Islet of Langerhans (tissue), 1 donor: ENCODE results near the gene RIMBP2.
"Not testable (repeated sequence)": the region's sequence is repeated elsewhere in the genome, so short reads cannot be mapped to it uniquely, and the experiment has no call there.

ENCODE experiments used
- FAIRE-seq: peaks from one replicate; lab custom pipeline; 2011; peaks lifted over from hg19 to GRCh38; lab: Jason Lieb, UNC

Gene RIMBP2

DNA sequence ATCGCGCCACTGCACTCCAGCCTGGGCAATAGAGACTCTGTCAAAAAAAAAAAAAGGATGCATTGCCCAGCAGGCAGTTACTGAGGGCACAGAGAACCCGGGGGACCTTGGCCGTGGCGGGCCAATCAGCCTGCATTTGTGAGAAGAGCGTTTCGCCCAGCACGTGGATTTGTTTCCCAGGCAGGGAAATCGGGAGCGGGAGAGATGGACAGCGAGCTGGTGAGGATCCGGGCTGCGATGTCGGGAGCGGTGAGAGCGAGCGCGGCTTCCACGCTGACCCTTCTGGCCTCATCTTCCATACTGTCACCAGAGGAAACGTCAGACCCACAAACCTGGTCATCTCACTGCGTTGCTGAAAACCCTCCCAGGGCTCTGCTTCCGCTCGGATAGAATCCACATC, 123.5 kb downstream of the RIMBP2 start:
- FAIRE-seq: no peak

DNA sequence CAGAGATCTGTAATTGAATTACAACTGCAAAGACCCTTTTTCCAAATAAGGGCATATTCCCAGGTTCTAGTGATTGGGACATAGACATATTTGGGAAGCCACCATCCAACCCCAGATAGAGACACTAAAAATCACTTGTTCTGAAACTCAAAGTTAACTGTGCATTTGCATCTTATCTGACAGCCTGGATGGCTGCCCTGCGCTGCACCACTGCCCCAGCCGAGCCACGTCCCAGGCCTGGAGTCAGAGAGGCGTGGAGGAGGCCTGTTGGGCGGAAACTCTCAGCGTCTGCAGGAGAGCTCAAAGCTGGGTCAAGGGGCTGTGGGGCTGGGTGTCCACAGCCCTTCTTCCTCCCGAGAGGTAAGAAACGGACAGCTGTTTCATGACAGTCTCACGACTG, 124.4 kb downstream of the RIMBP2 start:
- no peak for FAIRE-seq

DNA sequence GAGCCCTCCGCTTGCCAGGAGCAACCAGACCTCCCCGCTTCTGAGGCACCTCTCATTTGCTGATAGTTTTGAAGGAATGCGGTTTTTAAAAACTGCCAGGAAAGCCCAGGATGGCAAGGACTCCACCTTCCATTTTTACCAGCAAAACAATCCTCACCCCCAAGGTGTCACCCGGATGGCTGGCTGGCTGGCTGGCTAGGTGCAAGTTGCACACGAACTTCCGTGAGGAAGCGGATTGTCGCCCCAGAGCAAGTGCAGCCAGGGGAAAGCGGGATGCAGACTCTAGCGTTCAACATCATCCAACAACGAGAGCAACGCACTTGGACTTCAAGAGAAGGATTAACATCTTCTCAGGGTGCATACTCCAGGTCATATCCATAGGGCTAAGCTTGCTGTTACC, 125.4 kb downstream of the RIMBP2 start:
- no peak for FAIRE-seq

DNA sequence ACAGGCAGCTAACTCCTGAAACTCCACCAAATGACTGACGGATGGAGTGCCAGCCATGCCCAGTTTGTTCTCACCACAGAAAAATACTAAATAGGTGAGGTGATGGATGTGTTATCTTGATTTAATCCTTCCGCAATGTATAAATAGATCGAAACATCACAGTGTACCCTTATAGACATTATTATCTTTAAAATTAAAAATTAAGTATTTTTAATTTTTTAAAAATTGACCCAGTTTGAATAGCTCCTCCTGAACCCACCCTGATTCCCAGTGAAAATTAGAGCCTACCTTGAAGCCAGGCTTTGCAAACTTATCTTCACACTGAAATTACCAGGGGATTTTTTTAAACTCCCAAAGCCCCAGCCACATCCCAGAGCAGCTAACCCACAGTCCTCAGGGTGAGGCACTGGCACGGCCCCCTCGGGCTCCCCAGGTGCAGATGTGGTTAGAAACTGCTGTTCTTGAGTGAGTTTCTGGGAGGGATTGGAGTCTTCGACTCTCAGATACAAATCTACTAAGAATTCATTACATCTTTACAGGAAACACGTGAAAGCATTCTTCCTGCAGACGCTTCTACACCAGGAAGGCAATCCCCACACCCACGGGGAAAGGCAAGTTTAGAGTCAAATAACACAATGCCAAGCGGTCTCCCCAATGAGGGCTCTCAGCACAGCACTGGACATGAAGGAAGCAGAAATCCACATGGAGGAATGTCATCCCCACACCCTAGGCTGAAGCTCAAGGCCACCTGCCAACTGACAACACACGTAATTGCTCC, 126.4 kb downstream of the RIMBP2 start:
- no peak for FAIRE-seq

DNA sequence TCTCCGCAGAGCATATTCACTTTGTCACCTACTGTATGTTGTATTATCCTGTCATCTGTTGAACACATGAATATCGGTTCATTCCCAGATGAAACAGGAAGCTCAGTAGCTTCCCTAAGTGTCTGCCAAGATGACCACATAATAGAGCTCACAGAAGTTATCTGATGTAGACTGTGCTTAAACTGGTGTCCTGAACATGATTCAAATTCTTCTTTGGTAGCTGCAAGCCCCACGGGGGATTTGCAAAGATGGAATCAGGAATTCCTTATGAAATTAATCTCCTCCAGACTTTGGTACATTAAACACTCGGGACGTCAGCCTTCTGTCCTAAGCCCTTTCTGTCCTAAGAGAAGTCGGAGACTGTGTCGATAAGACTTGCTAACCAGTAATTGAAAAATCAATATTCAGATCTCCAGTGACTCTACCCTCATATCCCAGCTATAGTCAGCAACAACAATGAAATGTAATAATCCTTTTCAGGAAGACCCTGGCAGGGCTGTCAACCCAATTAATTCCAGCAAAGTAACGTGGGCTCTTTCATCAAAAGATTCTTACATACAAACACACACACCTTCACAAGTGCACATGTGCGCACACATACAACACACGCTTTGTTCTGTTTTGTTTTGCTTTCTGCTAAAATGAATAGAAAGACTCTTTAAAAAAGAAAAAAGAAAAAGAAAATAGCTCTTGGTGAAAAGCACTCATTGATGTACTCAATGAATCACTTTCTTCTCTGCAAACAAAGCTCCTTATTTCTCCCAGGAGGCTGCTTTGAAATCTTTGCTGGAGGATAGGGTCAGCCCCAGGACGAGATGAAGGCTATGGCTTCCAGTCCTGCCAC, 127.2 kb downstream of the RIMBP2 start:
- FAIRE-seq: no peak

DNA sequence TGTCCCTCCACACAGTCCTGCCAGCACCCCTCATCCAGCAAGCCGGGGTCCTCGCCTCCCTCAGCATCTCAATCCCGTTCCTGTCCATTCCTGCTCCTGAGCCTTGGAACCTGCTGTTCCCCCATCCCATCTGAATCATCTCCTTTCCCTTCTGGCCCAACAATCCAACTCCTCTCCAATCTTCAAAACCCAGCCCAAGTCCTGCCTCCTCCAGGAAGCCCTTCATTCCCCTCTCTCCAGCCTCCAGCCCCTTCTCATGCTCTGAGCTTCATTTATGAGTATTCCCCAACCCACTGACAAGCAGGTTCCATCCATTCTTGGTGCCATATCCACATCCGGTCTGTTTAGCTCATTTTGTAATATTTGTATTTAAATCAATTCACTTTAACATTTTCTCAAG, 128.1 kb downstream of the RIMBP2 start:
- FAIRE-seq: no peak

DNA sequence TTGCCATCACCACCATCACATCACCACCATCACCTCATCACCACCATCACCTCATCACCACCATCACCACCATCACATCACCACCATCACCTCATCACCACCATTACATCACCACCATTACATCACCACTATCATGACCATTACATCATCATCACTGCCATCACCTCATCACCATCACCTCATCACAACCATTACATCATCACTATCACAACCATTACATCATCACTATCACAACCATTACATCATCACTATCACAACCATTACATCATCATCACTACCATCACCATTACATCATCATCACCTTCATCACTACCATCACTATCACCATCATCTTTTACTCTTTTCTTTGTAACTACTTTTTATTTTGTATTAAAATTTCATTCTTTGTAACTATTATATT, 131.6 kb downstream of the RIMBP2 start:
- FAIRE-seq: not testable (repeated sequence)

DNA sequence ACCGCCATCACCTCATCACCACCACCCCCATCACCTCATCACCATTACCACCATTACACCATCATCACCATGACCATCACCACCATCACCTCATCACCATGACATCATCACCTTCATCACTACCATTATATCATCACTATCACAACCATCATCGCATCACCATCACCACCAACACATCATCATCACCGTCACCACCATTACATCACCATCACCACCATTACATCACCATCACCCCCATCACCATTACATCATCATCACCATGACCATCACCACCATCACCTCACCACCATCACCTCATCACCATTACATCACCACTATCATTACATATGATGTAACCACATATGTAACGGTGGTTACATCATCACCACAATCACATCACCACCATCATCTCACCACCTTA, 132.3 kb downstream of the RIMBP2 start:
- FAIRE-seq: no peak

DNA sequence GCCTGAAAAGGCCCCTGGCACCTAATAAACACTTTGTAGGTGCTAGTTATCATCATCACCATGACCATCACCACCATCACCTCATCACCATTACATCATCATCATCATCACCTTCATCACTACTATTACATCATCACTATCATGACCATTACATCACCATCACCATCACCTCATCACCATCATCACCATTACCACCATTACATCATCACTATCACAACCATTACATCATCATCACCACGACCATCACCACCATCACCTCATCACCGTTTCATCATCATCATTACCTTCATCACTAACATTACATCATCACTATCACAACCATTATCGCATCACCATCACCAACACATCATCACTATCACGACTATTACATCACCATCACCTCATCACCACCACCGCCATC, 132.8 kb downstream of the RIMBP2 start:
- FAIRE-seq: no peak

DNA sequence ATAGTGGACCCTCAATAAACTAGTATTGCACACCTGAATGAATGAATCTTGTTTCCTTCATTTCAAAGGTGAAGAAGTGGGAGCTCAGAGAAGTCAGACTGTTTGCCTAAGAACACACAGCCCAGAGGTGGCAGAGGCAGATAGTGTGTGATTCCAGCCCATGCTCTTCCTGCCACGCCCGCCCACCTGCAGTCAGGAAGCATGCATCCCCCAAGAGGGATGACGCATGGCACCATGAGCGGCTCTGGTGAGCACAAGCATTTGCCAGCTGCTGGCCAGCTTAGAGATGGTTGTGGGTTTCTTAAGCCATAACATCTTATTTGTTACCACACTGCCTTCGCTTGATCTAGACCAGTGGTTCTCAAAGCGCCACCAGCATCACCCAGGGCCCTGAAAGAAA, 133.8 kb downstream of the RIMBP2 start:
- FAIRE-seq: no peak

DNA sequence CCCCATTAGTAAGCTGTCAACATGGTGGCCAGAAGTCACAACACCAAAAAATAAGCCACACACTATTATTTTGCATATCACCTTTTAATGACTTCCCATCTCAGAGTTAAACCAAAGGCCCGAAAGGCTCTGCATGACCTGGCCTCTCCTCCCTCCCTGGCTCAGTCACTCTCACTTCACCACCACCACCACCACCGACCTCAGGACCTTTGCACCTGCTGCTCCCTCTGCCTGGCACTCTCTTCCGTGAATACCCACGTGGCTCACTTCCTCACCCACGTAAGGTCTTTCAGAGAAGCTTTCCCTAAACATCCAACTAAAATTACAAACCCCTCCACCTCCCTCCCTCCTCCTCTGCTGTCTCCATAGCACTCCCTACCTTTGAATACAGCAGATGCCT, 134.3 kb downstream of the RIMBP2 start:
- no peak for FAIRE-seq

DNA sequence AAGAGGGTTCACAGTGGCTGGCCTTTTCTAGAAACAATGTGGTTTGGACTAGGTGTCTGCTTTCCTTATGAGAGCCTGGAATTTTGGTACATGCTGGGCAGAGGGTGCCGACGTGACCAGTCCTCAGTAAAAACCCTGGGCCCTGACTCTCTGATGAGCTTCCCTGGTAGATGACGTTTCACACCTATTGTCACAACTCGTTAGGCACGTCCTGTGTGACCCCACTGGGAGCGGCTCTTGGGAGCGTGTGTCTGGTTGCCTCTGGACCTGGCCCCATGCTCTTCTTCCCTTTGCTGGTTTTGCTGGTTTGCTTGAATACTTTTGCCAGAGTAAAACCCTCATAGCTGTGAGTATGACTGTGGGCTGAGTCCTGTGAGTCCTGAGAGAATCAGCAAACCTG, 136.9 kb downstream of the RIMBP2 start:
- FAIRE-seq: no peak

DNA sequence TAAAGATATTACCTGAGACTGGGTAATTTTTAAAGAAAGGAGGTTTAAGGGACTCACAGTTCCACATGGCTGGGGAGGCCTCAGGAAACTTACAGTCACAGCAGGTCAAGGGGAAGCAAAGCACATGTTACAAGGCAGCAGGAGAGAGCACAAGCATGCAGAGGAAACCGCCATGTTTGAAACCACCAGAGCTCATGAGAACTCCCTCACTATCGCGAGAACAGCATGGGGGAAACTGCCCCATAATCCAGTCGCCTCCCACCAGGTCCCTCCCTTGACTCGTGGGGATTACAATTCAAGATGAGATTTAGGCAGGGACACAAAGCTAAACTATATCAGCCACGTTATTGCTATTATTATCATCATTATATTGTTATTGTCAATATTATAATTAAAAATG, 138.7 kb downstream of the RIMBP2 start:
- FAIRE-seq: no peak

DNA sequence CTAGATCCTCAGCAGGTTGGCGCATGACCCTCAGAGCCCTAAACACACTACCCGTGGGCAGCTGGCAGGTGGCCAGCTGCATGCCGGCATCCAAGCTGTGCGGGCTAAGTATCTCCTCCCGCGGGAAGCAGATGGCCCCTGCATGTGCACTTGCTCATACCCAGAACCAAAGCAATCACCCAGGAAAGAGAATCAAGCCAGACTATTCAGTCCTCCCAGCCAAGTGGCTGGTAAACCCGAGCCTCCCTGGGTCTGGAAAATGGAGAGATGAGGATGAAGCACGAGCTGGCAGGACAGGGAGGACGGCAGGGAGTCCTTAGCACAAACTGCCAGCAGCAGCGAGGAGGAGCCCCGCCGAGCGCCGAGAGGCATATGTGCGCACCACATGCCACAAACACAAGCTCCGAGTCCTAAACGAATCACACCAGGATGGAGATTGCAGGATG, 139.7 kb downstream of the RIMBP2 start:
- FAIRE-seq: no peak

DNA sequence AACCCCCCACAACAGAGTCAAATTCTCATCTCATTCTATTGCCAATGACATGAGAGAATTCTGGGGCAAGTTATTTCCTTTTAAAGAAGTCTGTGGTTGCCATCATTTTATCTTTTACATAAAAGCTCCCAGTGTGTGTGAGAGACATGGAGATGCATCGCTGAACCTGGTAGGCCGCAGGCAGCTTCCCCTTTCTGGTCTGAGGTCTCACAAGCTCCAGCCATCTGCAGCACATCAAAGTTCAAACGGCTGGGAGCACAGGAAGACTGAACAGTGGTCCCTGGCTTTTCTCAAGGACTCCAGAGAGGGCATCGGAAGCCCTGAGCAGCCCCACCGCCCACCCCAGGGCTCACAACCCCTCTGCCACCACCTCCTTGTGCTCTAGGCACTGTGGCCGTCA, 141.7 kb downstream of the RIMBP2 start:
- no peak for FAIRE-seq

DNA sequence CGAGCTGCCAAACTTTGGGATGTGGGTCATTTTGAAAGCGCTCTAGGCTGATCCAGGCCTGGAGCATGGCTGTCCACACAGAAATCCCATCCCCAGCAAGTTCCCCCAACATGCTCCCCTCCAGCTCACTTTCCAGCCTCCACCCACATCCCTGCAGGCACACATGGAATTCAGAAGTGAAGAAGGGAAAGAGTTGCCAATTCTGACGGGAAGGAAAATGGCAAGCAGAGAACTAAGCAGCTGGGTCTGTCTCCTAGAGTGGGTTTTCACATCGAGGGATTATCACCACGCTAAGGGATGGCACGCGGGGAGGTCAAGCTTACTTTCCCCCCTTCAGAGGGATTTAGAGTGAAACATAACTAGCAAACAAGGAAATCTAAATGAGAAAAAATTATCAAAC, 142.3 kb downstream of the RIMBP2 start:
- FAIRE-seq: no peak

DNA sequence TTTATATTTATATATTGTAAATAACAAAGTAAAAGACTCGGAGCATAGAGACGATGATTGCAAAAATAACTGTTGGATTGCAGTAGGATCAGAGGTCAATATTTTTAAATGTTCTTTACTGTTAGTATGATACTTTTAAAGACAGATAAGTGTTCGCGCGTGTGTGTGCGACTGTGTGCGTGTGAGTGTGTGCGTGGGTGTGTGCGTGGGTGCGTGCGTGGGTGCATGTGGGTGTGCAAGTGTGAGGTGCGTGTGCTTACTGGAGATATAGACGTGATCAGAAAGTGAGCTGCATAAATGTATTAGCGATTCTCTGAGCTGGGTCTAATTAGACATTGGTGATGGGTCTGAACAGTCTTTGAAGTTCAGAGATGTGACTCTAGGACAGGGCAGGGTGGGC, 142.9 kb downstream of the RIMBP2 start:
- FAIRE-seq: no peak

DNA sequence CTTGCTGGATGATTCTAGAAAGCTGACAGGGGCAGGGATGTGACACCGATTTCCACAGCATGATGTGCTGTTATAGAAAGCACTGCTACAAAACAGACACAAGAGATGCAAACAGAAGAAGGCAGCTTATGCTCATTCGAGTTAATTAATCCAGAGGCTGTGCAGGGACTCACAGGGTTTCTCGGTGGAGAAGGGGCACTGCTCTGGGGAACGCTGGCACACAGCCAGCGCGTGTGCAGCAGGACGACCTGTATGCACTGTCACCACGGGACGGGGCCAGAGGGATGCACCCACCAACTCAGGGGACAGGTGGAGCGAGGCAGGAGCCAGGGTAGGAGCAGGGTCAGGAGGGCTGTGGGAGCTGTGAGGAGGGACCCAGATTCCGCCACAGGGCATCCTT, 143.5 kb downstream of the RIMBP2 start:
- FAIRE-seq: no peak

DNA sequence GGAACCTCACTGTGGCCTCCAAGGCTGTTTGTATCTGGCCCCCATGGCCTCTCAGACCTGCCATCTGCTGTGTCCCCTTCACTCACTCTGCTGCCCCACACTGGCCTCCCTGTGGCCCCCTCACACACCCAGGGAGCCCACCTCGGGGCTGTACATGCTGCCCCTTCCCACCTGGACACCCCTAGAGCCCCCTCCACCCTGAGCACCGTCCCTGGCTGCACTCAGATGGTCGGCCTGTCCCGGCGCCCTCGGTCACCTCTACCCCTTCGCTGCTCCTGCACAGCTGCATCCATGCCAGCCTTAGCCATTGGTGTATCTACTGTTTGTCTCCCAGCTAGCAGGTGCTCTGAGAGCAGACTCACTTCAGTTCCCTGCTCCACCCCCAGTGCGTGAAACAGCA, 144.4 kb downstream of the RIMBP2 start:
- FAIRE-seq: no peak

DNA sequence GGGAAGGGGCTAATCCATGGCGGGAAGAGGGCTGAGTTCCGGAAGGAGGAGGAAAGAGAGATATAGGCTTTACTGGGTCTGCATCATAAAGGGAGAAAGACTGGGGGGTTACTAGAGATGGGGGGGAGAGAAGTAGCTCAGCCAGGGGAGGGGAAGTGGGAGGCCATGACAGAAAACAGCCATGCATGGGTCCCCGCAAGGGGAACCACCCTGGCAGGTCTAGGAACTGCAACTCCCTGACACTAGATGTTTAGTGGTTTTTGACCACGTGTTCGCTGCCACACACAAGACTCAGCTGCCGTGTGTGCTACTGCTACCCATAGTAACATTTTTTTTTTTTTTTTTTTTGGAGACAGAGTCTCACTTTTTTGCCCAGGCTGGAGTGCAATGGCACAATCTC, 145.0 kb downstream of the RIMBP2 start:
- no peak for FAIRE-seq

DNA sequence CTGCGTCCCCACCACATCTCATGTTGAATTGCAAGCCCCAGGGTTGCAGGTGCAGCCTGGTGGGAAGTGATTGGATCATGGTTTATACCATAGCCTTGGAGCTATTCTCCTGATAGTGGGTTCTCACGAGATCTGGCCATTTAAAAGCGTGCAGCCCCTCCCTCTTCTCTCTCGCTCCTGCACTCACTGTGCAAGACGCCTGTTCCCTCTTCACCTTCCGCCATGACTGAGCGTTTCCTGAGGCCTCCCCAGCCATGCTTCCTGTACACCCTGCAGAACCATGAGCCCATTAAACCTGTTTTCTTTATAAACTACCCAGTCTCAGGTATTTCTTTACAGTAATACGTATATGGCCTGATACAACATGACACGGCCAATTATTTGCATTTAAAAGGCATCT, 146.6 kb downstream of the RIMBP2 start:
- FAIRE-seq: no peak

DNA sequence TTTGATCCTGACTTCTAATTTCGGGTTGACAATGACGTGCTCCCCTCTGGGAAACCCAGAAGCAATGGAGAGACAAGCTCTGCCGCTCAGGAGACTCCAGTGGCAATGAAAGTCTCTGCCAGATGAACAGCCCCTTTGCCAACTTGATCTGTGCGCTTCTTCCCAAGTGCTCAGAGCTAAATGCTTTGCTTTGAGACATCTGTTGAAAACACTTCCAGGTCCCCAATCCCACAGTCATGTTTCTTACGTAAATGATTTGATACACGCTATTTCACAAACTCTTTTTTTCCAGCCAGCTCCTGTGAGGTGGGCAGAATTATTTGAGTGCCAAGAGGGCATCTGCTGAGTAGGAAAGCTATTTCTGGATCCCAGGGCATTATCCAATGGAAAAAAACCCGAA, 147.6 kb downstream of the RIMBP2 start:
- no peak for FAIRE-seq

DNA sequence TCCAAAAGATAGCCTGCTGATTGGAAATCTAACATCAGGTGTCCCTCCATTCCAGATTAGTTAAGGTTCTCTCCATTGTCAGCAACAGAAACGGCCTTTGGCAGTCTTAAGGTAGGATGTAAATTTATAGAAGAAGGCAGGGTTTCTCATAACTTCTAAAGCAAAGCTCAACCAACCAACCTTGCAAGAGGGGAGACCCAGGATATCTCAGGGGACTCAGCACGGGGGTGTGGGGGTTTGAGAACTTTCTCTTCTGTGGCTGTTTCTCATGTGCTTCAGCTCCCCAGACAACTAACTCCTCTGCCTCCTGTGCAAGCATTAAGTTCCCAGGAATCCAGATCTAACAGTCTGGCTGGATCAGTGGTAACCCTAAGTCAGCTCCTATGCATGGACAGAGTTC, 148.1 kb downstream of the RIMBP2 start:
- FAIRE-seq: no peak
